NCI-H460 (cell line): ENCODE results near the gene VSTM2B. TPM values are rescaled to one million over a fixed set of nuclear protein-coding genes. Genes with fewer than 3 reads are reported as not detected.

Experiments used
- DNase-seq: peaks from one replicate; pipeline ENCODE4 v3.0.0-alpha.2; 2016; ENCODE audit warnings: low read depth; ENCODE audit errors: extremely low read depth
- total RNA-seq: library from RNA; depleted of rRNA; stranded (reverse); fragments of >200 nt; shearing (Covaris generic); gene quantifications from 2 replicates; pipeline ENCODE4 v1.2.3, GENCODE V29; 2014

VSTM2B gene
- total RNA-seq, 1 experiment from 2014 or later, result not detected

- no peak for DNase-seq
These were observed 57.6 kb downstream of the VSTM2B start for GRCh38 chr19:29583196-29583999.

- no peak for DNase-seq
These were observed 60.6 kb downstream of the VSTM2B start for GRCh38 chr19:29586401-29586800.

GRCh38 chr19:29587059-29587458 is 61.3 kb downstream of the VSTM2B start:
- no peak for DNase-seq

GRCh38 chr19:29587518-29587986 is 61.8 kb downstream of the VSTM2B start:
- no peak for DNase-seq

- DNase-seq, result no peak
These were observed 62.3 kb downstream of the VSTM2B start for GRCh38 chr19:29588095-29588494.

GRCh38 chr19:29590278-29590677 is 64.5 kb downstream of the VSTM2B start:
- DNase-seq, result no peak

DNA sequence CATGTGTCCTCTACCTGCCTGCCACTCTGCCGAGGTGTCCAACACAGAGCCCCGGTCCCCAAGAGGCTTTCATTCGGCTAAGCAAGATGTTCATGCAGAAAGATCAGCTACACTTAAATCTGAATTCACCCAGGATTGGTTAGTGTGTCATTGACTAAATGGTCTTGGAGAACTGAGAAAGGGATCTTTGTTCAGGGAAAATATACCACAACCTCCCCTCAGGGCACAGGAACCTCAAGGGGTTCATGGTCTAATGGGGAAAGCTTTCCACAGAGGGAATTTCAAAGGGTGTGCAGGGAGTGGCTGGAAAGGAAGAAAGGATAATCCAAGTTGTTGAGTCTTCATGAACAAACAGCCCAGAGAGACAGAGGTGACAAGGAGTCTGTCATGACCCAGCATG is 65.9 kb downstream of the VSTM2B start:
- no peak for DNase-seq

- no peak for DNase-seq
These were observed 68.1 kb downstream of the VSTM2B start for GRCh38 chr19:29593869-29594268.

GRCh38 chr19:29596080-29596727 is 70.4 kb downstream of the VSTM2B start:
- DNase-seq, result no peak

DNA sequence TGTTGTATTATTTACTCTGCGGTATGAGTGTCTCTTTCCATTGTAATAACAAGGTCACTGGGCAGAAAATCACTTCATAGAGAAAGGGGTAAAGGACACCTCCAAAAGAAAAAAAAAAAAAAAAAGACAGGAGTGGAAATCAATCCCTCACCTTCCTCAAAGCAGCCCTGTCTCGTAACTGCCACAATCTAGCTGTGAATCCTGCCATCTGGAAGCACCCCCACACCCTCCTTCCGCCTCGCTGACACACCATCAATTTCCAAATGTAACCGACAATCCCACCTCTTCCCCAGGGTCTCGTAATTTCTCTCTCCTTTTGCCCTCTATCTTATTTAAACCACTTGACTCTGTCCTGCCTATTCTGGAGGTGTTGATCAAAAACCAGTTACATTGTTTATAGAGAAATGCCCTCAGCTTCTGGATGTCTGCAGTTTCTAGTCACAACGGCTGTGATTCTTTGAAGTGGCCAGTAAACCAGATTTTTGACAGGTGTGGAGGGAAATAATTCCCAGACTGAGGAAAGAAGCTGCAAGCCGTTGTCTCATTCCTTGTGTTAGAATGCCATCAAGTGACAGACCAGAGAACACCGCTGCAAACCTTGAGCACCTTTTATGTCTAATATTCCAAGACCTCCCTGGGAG is 71.2 kb downstream of the VSTM2B start:
- DNase-seq, result peak; percentile 16

- DNase-seq, result no peak
These were observed 72.2 kb downstream of the VSTM2B start for GRCh38 chr19:29598036-29598435.

DNA sequence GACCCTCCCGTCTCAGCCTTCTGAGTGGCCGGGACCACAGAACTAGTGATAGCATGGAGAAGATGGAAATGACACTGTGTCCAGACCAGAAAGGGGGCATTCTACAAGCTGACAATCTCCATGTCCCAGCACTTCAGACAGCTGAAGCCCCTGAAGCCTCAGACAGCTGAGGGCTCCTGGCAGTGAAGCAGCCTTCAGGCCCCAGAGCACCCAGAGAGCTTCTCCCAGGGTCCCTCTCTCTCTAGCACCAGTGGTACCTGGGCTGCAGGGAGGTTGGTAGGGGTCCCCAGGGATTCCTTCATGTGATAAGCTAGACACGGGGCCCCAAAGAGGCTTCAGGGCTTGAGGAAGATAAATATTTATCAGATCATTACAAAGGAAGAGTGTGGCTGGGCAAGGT is 72.7 kb downstream of the VSTM2B start:
- DNase-seq, result no peak

DNA sequence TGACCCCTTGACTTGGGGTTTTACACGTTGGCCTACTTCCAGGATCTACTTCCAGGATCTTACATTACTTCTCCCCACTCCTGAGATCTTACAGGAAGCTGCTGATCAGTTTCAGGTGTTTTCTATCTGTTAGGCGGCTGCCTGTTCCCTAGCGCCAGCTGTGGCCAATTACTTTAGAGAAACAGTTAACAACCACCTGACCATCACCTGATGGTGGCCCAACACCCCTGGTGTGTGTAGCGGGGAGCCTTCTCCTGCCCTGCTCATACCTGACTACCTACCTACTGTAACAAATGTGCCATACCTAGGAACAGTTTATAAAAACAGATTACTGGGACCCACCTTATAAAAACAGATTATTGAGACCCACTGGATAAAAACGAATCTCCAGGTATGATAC is 77.5 kb downstream of the VSTM2B start:
- DNase-seq, result no peak

DNA sequence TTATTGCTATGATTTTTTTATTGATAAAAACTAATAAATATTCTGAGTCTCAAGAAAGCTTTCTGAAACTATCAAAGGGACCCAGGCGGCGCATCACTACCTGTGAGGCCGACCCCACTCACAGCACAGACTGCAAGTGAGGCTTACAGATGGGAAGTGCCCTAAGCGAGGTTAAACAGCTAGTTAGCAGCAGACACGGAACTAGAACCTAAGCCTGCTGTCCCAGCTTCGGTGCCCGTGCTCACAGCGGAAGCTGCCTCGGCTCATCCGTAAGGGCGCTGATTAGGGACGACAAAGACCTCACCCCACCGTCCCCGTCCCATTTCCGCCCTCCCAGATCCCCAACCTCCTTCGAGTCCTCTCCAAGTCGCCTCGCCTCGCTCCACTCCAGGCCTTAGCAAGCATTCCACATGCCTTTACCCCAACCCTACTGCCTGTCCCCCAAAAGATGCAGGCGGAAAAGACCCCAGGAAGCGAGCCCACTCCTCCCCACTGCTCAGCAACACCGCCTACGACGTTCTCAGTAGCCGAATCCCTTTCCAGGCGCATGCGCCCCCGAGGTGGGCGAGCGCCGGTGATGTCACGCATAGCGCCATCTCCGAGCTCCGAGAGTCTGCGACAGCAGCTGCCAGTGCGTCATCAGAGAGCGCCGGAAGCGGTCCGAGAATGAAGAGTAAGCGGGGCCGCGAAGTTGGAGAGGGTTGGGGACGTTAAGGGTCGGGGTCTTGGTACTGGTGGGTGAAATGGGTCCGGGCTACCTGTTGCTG is 80.0 kb downstream of the VSTM2B start, which contains the start of gene POP4:
Gene POP4, plus strand, starts transcription at position 631 of the 767 bp plus-strand sequence. Its CDS starts 36 bp downstream, at position 667.
- peak; percentile 89 for DNase-seq

- DNase-seq, result no peak
These were observed 80.6 kb downstream of the VSTM2B start for GRCh38 chr19:29606420-29606747.

- DNase-seq, result no peak
These were observed 83.8 kb downstream of the VSTM2B start for GRCh38 chr19:29609636-29610035.

DNA sequence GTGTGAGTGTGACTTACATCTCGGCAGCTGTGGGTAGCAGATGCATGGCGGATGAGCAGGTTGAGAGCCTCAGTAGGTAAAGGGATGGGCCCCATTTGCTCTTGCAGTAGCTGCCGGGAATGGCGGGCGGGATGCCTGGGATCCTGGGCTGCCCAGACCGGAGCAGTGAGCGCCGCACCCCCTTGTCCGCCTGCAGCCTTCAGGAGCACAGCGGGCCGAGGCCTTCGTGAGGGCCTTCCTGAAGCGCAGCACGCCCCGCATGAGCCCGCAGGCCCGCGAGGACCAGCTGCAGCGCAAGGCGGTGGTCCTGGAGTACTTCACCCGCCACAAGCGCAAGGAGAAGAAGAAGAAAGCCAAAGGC is 84.4 kb downstream of the VSTM2B start:
- no peak for DNase-seq

DNA sequence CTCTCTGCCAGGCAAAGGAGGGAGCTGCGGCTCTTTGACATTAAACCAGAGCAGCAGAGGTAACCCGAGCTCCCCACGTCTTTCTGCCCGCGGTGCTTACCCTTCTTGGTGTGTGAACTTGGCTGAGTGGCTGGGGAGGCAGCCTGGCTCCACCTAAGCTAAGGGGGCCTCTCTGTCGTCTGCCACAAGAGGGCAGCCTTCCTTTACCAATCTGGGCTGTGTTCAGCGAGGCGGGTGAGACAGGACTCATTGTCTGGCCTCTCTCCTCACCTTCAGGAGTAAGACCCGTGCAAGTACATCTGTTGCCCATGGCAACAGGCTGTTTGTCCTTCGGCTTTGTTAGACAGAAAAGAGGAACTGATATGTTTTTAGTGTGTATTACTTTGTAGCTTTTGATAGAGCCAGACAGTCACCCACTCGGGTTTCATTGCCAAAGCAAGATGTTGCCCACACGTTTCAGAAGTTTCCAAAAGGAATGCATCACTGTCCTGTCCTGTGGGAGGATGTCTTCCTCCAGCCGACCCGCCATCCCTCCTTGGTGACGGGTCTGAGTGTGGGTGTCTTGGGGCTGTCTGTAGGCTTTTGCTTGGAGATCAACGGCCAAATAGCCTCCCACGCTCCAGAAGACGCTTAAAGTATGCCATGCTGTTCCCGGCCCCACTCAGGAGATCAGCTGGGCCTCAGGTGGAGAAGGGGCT is 84.9 kb downstream of the VSTM2B start:
- DNase-seq, result peak; percentile 58

- no peak for DNase-seq
These were observed 86.3 kb downstream of the VSTM2B start for GRCh38 chr19:29612121-29612520.
